ENCODE data around the gene FGD3. TPM values are rescaled to one million over a fixed set of nuclear protein-coding genes. Genes with fewer than 3 reads are reported as not detected.

The FGD3 gene
- total and polyA plus RNA-seq, 2 donors (not counting 1 experiment from before 2014, with no cell fraction given) = 130 to 134 TPM

GRCh38 chr9:92954049-92954861 is 6.9 kb downstream of the FGD3 start:
- DNase-seq = peak; percentile 37
- H3K4me3 ChIP-seq (ENCODE audit: control extremely low read depth in 1 of 5, extremely low read depth in 1 of 5, insufficient read depth in 1 of 5, low read depth in 2 of 5, low read length in 4 of 5) = peak overlapping the region in 4 of 5 experiments; percentile 7 to 45 (median 34)
- ChIA-PET CTCF (interaction anchor here (0.8 to 3.3 kb wide), 12 partner anchors 9 to 351 kb away, joined by 3 to 16 read pairs (median 4); no protein-coding TSS in a partner anchor), POLR2A (no interaction called here)
- no peaks in the 10 kb centered on the region for H3K36me3 ChIP-seq (replicated peaks in 1 of 2; ENCODE audit: control extremely low read depth in 1 of 2, control insufficient read depth in 1 of 2, extremely low read depth in 1 of 2, insufficient read depth in 2 of 2, low read length in 1 of 2)
- H3K9me3 ChIP-seq (ENCODE audit: control extremely low read depth in 1 of 3, control insufficient read depth in 2 of 3, insufficient read depth in 1 of 3, low read length in 2 of 3) = peaks cover 0 to 4% (median 0%) of the 10 kb centered on the region in 3 donors
- peaks cover 16 to 17% of the 10 kb centered on the region in 2 donors for H3K4me1 ChIP-seq (ENCODE audit: control insufficient read depth in 2 of 2, insufficient read depth in 2 of 2, low read length in 2 of 2)
- intact Hi-C loops (cut with micrococcal nuclease) = no loop called here
- 52% methylated on average over 6 of the region's 10 CpGs for WGBS (ENCODE audit: insufficient coverage)
- peak overlapping the region; percentile 58 for H2AFZ ChIP-seq (ENCODE audit: insufficient read depth, low read depth, low read length, poor library complexity, severe bottlenecking)
- H3K27me3 ChIP-seq (replicated peaks in 1 of 4; ENCODE audit: control extremely low read depth in 1 of 4, control insufficient read depth in 3 of 4, insufficient read depth in 4 of 4, low read length in 3 of 4) = peaks cover 0 to 7% (median 0%) of the 10 kb centered on the region in 4 experiments
- peaks cover 6% of the 10 kb centered on the region for H3K27me3 Mint-ChIP-seq
- no peaks in the 10 kb centered on the region for H4K20me1 ChIP-seq (ENCODE audit: control insufficient read depth, insufficient read depth, low read length, poor library complexity, severe bottlenecking)
- H3K79me2 ChIP-seq (ENCODE audit: control insufficient read depth, insufficient read depth, low read length) = peaks cover 8% of the 10 kb centered on the region
- H3K27ac ChIP-seq (ENCODE audit: low read length in 2 of 2) = peak overlapping the region in 1 of 2 donors; percentile 23
- H3K9ac ChIP-seq (ENCODE audit: low read length) = peak overlapping the region; percentile 50
- TF ChIP-seq CTCF (IDR thresholded peaks at IDR 0.05) (no peak), EZH2 (IDR thresholded peaks at IDR 0.05; ENCODE audit: borderline replicate concordance, insufficient read depth, low read depth, low read length, poor library complexity, severe bottlenecking) (no peak)
- H3K4me3 Mint-ChIP-seq = peak overlapping the region; percentile 61
- ATAC-seq (ENCODE audit: low read depth) = peak; percentile 53
- H3K9me3 Mint-ChIP-seq (ENCODE audit: insufficient read depth) = no peaks in the 10 kb centered on the region
- H3K27ac Mint-ChIP-seq = peak overlapping the region; percentile 26
- H3K4me1 Mint-ChIP-seq = peaks cover 24% of the 10 kb centered on the region
- peak overlapping the region; percentile 64 for H3K4me2 ChIP-seq (replicated peaks; ENCODE audit: low read depth, low read length, poor library complexity, severe bottlenecking)

DNA sequence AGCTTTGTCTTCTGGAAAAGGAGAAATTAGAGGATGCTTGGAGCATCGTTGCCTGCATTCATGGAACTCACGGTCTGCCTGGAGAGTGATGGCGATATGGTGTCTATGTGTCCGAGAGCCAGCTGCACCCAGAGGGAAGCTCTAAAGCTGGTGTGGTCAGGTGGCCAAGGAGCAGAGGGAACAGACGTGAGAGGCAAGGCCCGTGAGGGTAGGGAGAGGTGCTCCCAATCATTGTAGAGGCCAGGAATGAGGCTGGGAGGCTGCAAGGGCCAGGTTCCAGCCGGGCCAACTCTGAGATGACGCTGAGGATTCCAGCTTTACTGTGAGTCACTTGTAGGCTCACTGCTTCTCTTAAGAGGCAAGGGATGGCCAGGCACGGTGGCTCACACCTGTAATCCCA is 7.6 kb downstream of the FGD3 start:
- H3K27me3 ChIP-seq (replicated peaks in 1 of 4; ENCODE audit: control extremely low read depth in 1 of 4, control insufficient read depth in 3 of 4, insufficient read depth in 4 of 4, low read length in 3 of 4) = peaks cover 0 to under 1% (median 0%) of the 10 kb centered on the region in 4 experiments
- Mint-ChIP-seq H3K4me1 (peaks cover 27% of the 10 kb centered on the region), H3K9me3 (ENCODE audit: insufficient read depth) (no peaks in the 10 kb centered on the region), H3K27me3 (no peaks in the 10 kb centered on the region), H3K27ac (peak overlapping the region; percentile 26), H3K4me3 (peak overlapping the region; percentile 23)
- H3K4me2 ChIP-seq (replicated peaks; ENCODE audit: low read depth, low read length, poor library complexity, severe bottlenecking) = peak overlapping the region; percentile 64
- ChIA-PET POLR2A (interaction anchor here (0.6 kb wide), 1 partner anchor 348 kb away, joined by 3 read pairs; no protein-coding TSS in a partner anchor), CTCF (interaction anchor here (1.0 to 3.3 kb wide), 8 partner anchors 9 to 238 kb away, joined by 3 to 16 read pairs (median 4); no protein-coding TSS in a partner anchor)
- H3K9me3 ChIP-seq (ENCODE audit: control extremely low read depth in 1 of 3, control insufficient read depth in 2 of 3, insufficient read depth in 1 of 3, low read length in 2 of 3) = peaks cover 0 to 4% (median 0%) of the 10 kb centered on the region in 3 donors
- DNase-seq = no peak
- 92% methylated on average over 7 of the region's 9 CpGs for WGBS (ENCODE audit: insufficient coverage)
- TF ChIP-seq CTCF (IDR thresholded peaks at IDR 0.05) = no peak
- TF ChIP-seq EZH2 (IDR thresholded peaks at IDR 0.05; ENCODE audit: borderline replicate concordance, insufficient read depth, low read depth, low read length, poor library complexity, severe bottlenecking) = no peak
- H2AFZ ChIP-seq (ENCODE audit: insufficient read depth, low read depth, low read length, poor library complexity, severe bottlenecking) = no peak overlapping the region
- no peak overlapping the region for H3K4me3 ChIP-seq (ENCODE audit: control extremely low read depth in 1 of 5, extremely low read depth in 1 of 5, insufficient read depth in 1 of 5, low read depth in 2 of 5, low read length in 4 of 5)
- H3K79me2 ChIP-seq (ENCODE audit: control insufficient read depth, insufficient read depth, low read length) = peaks cover 14% of the 10 kb centered on the region
- ATAC-seq (ENCODE audit: low read depth) = no peak
- intact Hi-C loops (cut with micrococcal nuclease) = no loop called here
- H3K4me1 ChIP-seq (ENCODE audit: control insufficient read depth in 2 of 2, insufficient read depth in 2 of 2, low read length in 2 of 2) = peaks cover 16 to 17% of the 10 kb centered on the region in 2 donors
- H3K27ac ChIP-seq (ENCODE audit: low read length in 2 of 2) = no peak overlapping the region
- H3K9ac ChIP-seq (ENCODE audit: low read length) = peak overlapping the region; percentile 50
- no peaks in the 10 kb centered on the region for H3K36me3 ChIP-seq (replicated peaks in 1 of 2; ENCODE audit: control extremely low read depth in 1 of 2, control insufficient read depth in 1 of 2, extremely low read depth in 1 of 2, insufficient read depth in 2 of 2, low read length in 1 of 2)
- H4K20me1 ChIP-seq (ENCODE audit: control insufficient read depth, insufficient read depth, low read length, poor library complexity, severe bottlenecking) = no peaks in the 10 kb centered on the region

Measured in B cell (primary cell).